HCT116 (cell line): Measurements from ENCODE around the gene CAMSAP1. TPM values are rescaled to one million over a fixed set of nuclear protein-coding genes. Genes with fewer than 3 reads are reported as not detected.

Experiments
- ATAC-seq: fragments of 200-7000 bp; cut with Tn5 transposase; 2 replicates; pipeline ENCODE4 v1.9.1; 2020; ENCODE audit warnings: mild to moderate bottlenecking, moderate library complexity
- BruUV-seq: library from RNA; stranded (reverse); fragments of 400-500 nt; replicated peaks from 2 replicates; lab custom pipeline; 2021; lab: Mats Ljungman, UMichigan
- CTCF ChIA-PET: fragments of 300-600 bp; sonication (Branson Sonifier 250); formaldehyde crosslinking; loops from one replicate; lab custom pipeline; 2021; ENCODE audit warnings: antibody characterized with exemption; lab: Charles Lee
- POLR2A ChIA-PET: fragments of 300-600, 350-600 bp; sonication (Branson Sonifier 250); formaldehyde crosslinking; loops from one replicate; lab custom pipeline; 2021; ENCODE audit warnings: antibody characterized with exemption; lab: Charles Lee
- RAD21 ChIA-PET, 2 experiments: fragments of 300-600 bp; sonication (Branson Sonifier 250); formaldehyde crosslinking; loops; one replicate each; lab custom pipeline; 2023; ENCODE audit warnings: low total read pairs in 2 of 2; ENCODE audit not compliant: uncharacterized antibody in 2 of 2, unreplicated experiment in 2 of 2, low non-redundant PET in 1 of 2; lab: Charles Lee
- DNase-seq: peaks from one replicate; pipeline ENCODE4 v3.0.0-alpha.2; 2010; ENCODE audit warnings: low read depth, low spot score
- H2AFZ ChIP-seq: fragments of 200-600 bp; shearing (Covaris generic), sonication (generic); 2 replicates; pipeline ENCODE4 v1.6.1; 2017; ENCODE audit warnings: low read depth, mixed run types, mixed read lengths, antibody characterized with exemption, low read length; ENCODE audit not compliant: poor library complexity, severe bottlenecking
- H3K27ac ChIP-seq: 2 replicates; pipeline ENCODE4 v1.5.1; 2012; ENCODE audit warnings: low read depth, low read length
- H3K27me3 ChIP-seq: fragments of 200-600 bp; sonication (generic); 2 replicates; pipeline ENCODE4 v1.6.1; 2016; ENCODE audit warnings: mixed run types, low read length, mixed read lengths; ENCODE audit not compliant: insufficient read depth
- H3K36me3 ChIP-seq, 2 experiments: fragments of 200-500 bp in 1 of 2; fragments of 200-600 bp in 1 of 2; sonication (Bioruptor generic) in 1 of 2; sonication (generic) in 1 of 2; 2 replicates each; pipeline versions ENCODE4 v1.5.1 to v1.6.1; 2014 to 2016; ENCODE audit warnings: low read length in 2 of 2, inconsistent platforms in 1 of 2, mixed read lengths in 1 of 2, mixed run types in 1 of 2; ENCODE audit not compliant: insufficient read depth in 2 of 2, control insufficient read depth in 1 of 2
- H3K4me1 ChIP-seq, 2 experiments: fragments of 200-600 bp in 1 of 2; sonication (generic) in 1 of 2; 2 replicates each; pipeline versions ENCODE4 v1.5.1 to v1.6.1; 2012 to 2017; ENCODE audit warnings: low read length in 2 of 2, inconsistent platforms in 1 of 2, mild to moderate bottlenecking in 1 of 2, mixed read lengths in 1 of 2, mixed run types in 1 of 2, moderate library complexity in 1 of 2; ENCODE audit not compliant: insufficient read depth in 2 of 2, control insufficient read depth in 1 of 2
- H3K4me2 ChIP-seq: fragments of 200-600 bp; sonication (generic); 2 replicates; pipeline ENCODE4 v1.6.1; 2017; ENCODE audit warnings: mixed run types, low read length, mixed read lengths
- H3K4me3 ChIP-seq, 2 experiments: fragments of 200-600 bp in 1 of 2; sonication (generic) in 1 of 2; replicated peaks in 1 of 2; 2 replicates each; pipeline ENCODE4 v1.5.1; 2011 to 2016; ENCODE audit warnings: low read length in 2 of 2, control low read depth in 1 of 2, low read depth in 1 of 2, mild to moderate bottlenecking in 1 of 2, mixed read lengths in 1 of 2, mixed run types in 1 of 2
- H3K79me2 ChIP-seq: fragments of 200-600 bp; sonication (generic); 2 replicates; pipeline ENCODE4 v1.6.1; 2017; ENCODE audit warnings: mild to moderate bottlenecking, mixed run types, low read length, moderate library complexity, mixed read lengths; ENCODE audit not compliant: insufficient read depth
- H3K9ac ChIP-seq: fragments of 200-600 bp; sonication (generic); 2 replicates; pipeline ENCODE4 v1.6.1; 2016; ENCODE audit warnings: low read length, mixed read lengths
- H3K9me2 ChIP-seq: fragments of 200-600 bp; sonication (generic), shearing (Covaris generic); 2 replicates; pipeline ENCODE4 v1.6.1; 2017; ENCODE audit warnings: mixed run types, mild to moderate bottlenecking, moderate library complexity; ENCODE audit not compliant: insufficient read depth
- H3K9me3 ChIP-seq, 2 experiments: fragments of 200-500 bp in 1 of 2; fragments of 200-600 bp in 1 of 2; sonication (Bioruptor generic) in 1 of 2; sonication (generic) in 1 of 2; 2 replicates each; pipeline ENCODE4 v1.6.1; 2014 to 2017; ENCODE audit warnings: low read length in 2 of 2, mixed read lengths in 2 of 2, inconsistent platforms in 1 of 2, low read depth in 1 of 2, mild to moderate bottlenecking in 1 of 2, mixed run types in 1 of 2, moderate library complexity in 1 of 2; ENCODE audit not compliant: control insufficient read depth in 1 of 2, insufficient read depth in 1 of 2
- H4K20me1 ChIP-seq: fragments of 200-600 bp; sonication (generic), shearing (Covaris generic); 2 replicates; pipeline ENCODE4 v1.6.1; 2017; ENCODE audit warnings: mixed run types, mild to moderate bottlenecking, moderate library complexity; ENCODE audit not compliant: insufficient read depth
- CBX3 ChIP-seq: IDR thresholded peaks from 2 replicates; pipeline ENCODE4 v1.6.1; 2012; ENCODE audit warnings: low read depth
- EGR1 ChIP-seq: IDR thresholded peaks from 2 replicates; pipeline ENCODE4 v1.6.1; 2012; ENCODE audit warnings: low read depth
- EZH2 ChIP-seq: fragments of 200-600 bp; sonication (generic); IDR thresholded peaks from 2 replicates; pipeline ENCODE4 v1.6.1; 2017; ENCODE audit warnings: antibody characterized with exemption, mixed run types
- POLR2A ChIP-seq: IDR thresholded peaks from 2 replicates; pipeline ENCODE4 v1.7.0; 2011; ENCODE audit warnings: borderline replicate concordance; ENCODE audit not compliant: insufficient read depth, insufficient read length; ENCODE audit errors: extremely low read depth
- SIN3A ChIP-seq: IDR thresholded peaks from 2 replicates; pipeline ENCODE4 v1.6.1; 2012; ENCODE audit warnings: low read depth
- SP1 ChIP-seq: IDR thresholded peaks from 2 replicates; pipeline ENCODE4 v1.6.1; 2012; ENCODE audit warnings: low read depth
- TCF7L2 ChIP-seq: IDR thresholded peaks from 2 replicates; pipeline ENCODE4 v1.7.0; 2011; ENCODE audit warnings: borderline replicate concordance, inconsistent platforms; ENCODE audit not compliant: insufficient read depth, insufficient read length; ENCODE audit errors: extremely low read depth
- YY1 ChIP-seq: IDR thresholded peaks from 2 replicates; pipeline ENCODE4 v1.6.1; 2011; ENCODE audit warnings: low read length, low read depth, moderate library complexity, mild to moderate bottlenecking; ENCODE audit not compliant: insufficient replicate concordance; ENCODE audit errors: extremely low read depth
- ZFX ChIP-seq: fragments of 450-650 bp; IDR thresholded peaks from 2 replicates; pipeline ENCODE4 v1.6.1; 2017
- ZNF274 ChIP-seq: fragments of 200-500 bp; sonication (Bioruptor generic); IDR thresholded peaks from 2 replicates; pipeline ENCODE4 v1.6.1; 2014; ENCODE audit warnings: mild to moderate bottlenecking, low read depth, low read length, inconsistent platforms
- intact Hi-C: fragments of 100-400 bp; cut with micrococcal nuclease; formaldehyde crosslinking; loops from 2 replicates; pipeline ENCODE4 v1.10.0; 2022
- total RNA-seq: library from RNA; stranded (reverse); gene quantifications from one replicate; pipeline ENCODE4 v1.2.1, GENCODE V29; 2021; ENCODE audit not compliant: unreplicated experiment
- TF ChIP-seq, protein P1 (sequence below): IDR thresholded peaks from 2 replicates; pipeline ENCODE4 v1.6.1; 2012
- TF ChIP-seq, protein P2 (sequence below), 3 experiments: fragments of 200-600 bp in 1 of 3; sonication (generic) in 1 of 3; IDR thresholded peaks in 2 of 3; conservative IDR thresholded peaks in 1 of 3; 2 replicates each; pipeline ENCODE4 v1.5.1; 2012 to 2017; ENCODE audit warnings: low read depth in 2 of 3, low read length in 2 of 3, antibody characterized with exemption in 1 of 3, borderline replicate concordance in 1 of 3, control low read depth in 1 of 3, mild to moderate bottlenecking in 1 of 3, mixed read lengths in 1 of 3, mixed run types in 1 of 3, moderate library complexity in 1 of 3; ENCODE audit not compliant: insufficient read depth in 1 of 3
- TF ChIP-seq, protein P3 (sequence below): IDR thresholded peaks from 2 replicates; pipeline ENCODE4 v1.6.1; 2012

The CAMSAP1 gene
- total RNA-seq, 1 experiment from 2014 or later = 33.1 TPM

DNA sequence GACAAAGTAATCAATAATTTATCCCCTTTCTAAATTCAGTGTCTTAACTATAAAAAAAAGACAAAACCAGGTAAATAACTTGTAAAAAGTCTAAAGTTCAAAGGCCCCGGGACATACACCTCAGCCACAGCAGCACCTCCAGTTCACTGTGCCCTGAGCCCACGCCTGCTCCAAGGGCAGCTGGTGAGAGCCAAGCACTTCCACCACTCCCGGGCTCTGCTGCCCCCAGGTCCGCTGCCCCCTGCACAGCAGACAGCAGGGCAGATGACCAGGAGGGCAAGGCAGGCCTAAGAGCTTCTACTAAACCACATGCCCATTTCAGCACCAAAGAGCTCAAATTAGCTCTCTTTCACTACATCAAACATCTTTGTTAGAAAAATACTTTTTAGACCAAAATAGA, 91.9 kb downstream of the CAMSAP1 start:
- Histone ChIP-seq H3K9me3 (no peaks in the 10 kb centered on the region), H3K36me3 (peaks cover 45 to 53% of the 10 kb centered on the region in 2 experiments; a peak in 3 of 4 replicates), H3K9ac (no peak overlapping the region), H4K20me1 (no peaks in the 10 kb centered on the region), H3K79me2 (no peaks in the 10 kb centered on the region), H3K9me2 (no peaks in the 10 kb centered on the region), H2AFZ (no peak overlapping the region), H3K27ac (no peak overlapping the region), H3K4me2 (no peak overlapping the region), H3K4me1 (no peaks in the 10 kb centered on the region), H3K4me3 (no peak overlapping the region), H3K27me3 (no peaks in the 10 kb centered on the region)
- DNase-seq (no peak), ATAC-seq (no peak)
- POLR2A ChIA-PET = no interaction called here
- BruUV-seq = no TSS peak
- TF ChIP-seq, protein P1, sequence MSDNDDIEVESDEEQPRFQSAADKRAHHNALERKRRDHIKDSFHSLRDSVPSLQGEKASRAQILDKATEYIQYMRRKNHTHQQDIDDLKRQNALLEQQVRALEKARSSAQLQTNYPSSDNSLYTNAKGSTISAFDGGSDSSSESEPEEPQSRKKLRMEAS = no peak
- TF ChIP-seq, protein P2, sequence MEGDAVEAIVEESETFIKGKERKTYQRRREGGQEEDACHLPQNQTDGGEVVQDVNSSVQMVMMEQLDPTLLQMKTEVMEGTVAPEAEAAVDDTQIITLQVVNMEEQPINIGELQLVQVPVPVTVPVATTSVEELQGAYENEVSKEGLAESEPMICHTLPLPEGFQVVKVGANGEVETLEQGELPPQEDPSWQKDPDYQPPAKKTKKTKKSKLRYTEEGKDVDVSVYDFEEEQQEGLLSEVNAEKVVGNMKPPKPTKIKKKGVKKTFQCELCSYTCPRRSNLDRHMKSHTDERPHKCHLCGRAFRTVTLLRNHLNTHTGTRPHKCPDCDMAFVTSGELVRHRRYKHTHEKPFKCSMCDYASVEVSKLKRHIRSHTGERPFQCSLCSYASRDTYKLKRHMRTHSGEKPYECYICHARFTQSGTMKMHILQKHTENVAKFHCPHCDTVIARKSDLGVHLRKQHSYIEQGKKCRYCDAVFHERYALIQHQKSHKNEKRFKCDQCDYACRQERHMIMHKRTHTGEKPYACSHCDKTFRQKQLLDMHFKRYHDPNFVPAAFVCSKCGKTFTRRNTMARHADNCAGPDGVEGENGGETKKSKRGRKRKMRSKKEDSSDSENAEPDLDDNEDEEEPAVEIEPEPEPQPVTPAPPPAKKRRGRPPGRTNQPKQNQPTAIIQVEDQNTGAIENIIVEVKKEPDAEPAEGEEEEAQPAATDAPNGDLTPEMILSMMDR (IDR thresholded peaks at IDR 0.05 in 2 of 3, conservative IDR thresholded peaks at IDR 0.05 in 1 of 3; ENCODE audit: borderline replicate concordance in 1 of 3, insufficient read depth in 1 of 3, low read depth in 2 of 3, low read length in 2 of 3) = no peak
- TF ChIP-seq EZH2 (no peak), POLR2A (no peak), ZFX (no peak), SIN3A (no peak)
- TF ChIP-seq, protein P3, sequence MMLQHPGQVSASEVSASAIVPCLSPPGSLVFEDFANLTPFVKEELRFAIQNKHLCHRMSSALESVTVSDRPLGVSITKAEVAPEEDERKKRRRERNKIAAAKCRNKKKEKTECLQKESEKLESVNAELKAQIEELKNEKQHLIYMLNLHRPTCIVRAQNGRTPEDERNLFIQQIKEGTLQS = no peak
- RAD21 ChIA-PET = no interaction called here
- intact Hi-C loops = no loop called here
- CTCF ChIA-PET = no interaction called here

- Histone ChIP-seq H3K79me2 (no peaks in the 10 kb centered on the region), H3K9me2 (no peaks in the 10 kb centered on the region), H2AFZ (no peak overlapping the region), H3K4me1 (no peaks in the 10 kb centered on the region), H3K4me3 (no peak overlapping the region), H3K36me3 (peaks cover 50 to 59% of the 10 kb centered on the region in 2 experiments), H3K27ac (no peak overlapping the region), H3K4me2 (no peak overlapping the region), H3K9me3 (no peaks in the 10 kb centered on the region), H4K20me1 (no peaks in the 10 kb centered on the region), H3K9ac (no peak overlapping the region), H3K27me3 (no peaks in the 10 kb centered on the region)
- ChIA-PET RAD21 (no interaction called here), POLR2A (no interaction called here), CTCF (no interaction called here)
- DNase-seq (no peak), ATAC-seq (no peak)
- no TSS peak for BruUV-seq
- intact Hi-C loops = no loop called here
- TF ChIP-seq TCF7L2 (no peak), ZNF274 (no peak), CBX3 (no peak), YY1 (no peak), POLR2A (no peak), EGR1 (no peak), SP1 (no peak), ZFX (no peak)
- TF ChIP-seq, protein P1 = no peak
Observed at GRCh38 chr9:135814421-135815095, 92.8 kb downstream of the CAMSAP1 start.
